ENCODE results near the gene MED14. TPM values are rescaled to one million over a fixed set of nuclear protein-coding genes. Genes with fewer than 3 reads are reported as not detected.

The MED14 gene
- total RNA-seq, 1 donor from 2014 or later = 57.6 TPM

- H3K4me1 Mint-ChIP-seq (ENCODE audit: unreplicated experiment) = no peaks in the 10 kb centered on the region
- H3K27ac Mint-ChIP-seq (ENCODE audit: unreplicated experiment) = no peak overlapping the region
- H3K36me3 Mint-ChIP-seq (ENCODE audit: low read depth, unreplicated experiment) = no peaks in the 10 kb centered on the region
- H3K9me3 Mint-ChIP-seq (ENCODE audit: unreplicated experiment) = no peaks in the 10 kb centered on the region
- TF ChIP-seq, protein P1, sequence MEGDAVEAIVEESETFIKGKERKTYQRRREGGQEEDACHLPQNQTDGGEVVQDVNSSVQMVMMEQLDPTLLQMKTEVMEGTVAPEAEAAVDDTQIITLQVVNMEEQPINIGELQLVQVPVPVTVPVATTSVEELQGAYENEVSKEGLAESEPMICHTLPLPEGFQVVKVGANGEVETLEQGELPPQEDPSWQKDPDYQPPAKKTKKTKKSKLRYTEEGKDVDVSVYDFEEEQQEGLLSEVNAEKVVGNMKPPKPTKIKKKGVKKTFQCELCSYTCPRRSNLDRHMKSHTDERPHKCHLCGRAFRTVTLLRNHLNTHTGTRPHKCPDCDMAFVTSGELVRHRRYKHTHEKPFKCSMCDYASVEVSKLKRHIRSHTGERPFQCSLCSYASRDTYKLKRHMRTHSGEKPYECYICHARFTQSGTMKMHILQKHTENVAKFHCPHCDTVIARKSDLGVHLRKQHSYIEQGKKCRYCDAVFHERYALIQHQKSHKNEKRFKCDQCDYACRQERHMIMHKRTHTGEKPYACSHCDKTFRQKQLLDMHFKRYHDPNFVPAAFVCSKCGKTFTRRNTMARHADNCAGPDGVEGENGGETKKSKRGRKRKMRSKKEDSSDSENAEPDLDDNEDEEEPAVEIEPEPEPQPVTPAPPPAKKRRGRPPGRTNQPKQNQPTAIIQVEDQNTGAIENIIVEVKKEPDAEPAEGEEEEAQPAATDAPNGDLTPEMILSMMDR (IDR thresholded peaks at IDR 0.05; ENCODE audit: unreplicated experiment) = no peak
- H3K4me3 Mint-ChIP-seq (ENCODE audit: unreplicated experiment) = no peak overlapping the region
- no peak for DNase-seq (ENCODE audit: low spot score)
- H3K27me3 Mint-ChIP-seq (ENCODE audit: unreplicated experiment) = no peaks in the 10 kb centered on the region
Observed at GRCh38 chrX:40617566-40617965, 117.8 kb downstream of the MED14 start.

DNA sequence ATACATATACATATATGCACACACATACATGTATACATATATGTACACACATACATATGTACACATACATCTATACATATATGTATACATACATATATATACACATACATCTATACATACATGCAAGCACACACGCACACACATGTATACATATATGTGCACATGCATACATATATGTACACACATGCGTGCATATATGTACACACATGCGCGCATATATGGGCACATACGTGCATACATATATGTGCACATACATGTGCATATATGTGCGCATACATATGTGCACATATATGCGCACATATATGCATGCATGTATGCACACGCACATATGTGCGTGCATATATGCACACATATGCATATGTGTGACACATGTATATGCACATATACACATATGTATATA lies 119.4 kb downstream of the MED14 start:
- no peak for DNase-seq (ENCODE audit: low spot score)
- H3K36me3 Mint-ChIP-seq (ENCODE audit: low read depth, unreplicated experiment) = no peaks in the 10 kb centered on the region
- no peak overlapping the region for H3K27ac Mint-ChIP-seq (ENCODE audit: unreplicated experiment)
- no peaks in the 10 kb centered on the region for H3K9me3 Mint-ChIP-seq (ENCODE audit: unreplicated experiment)
- H3K27me3 Mint-ChIP-seq (ENCODE audit: unreplicated experiment) = no peaks in the 10 kb centered on the region
- H3K4me3 Mint-ChIP-seq (ENCODE audit: unreplicated experiment) = no peak overlapping the region
- no peaks in the 10 kb centered on the region for H3K4me1 Mint-ChIP-seq (ENCODE audit: unreplicated experiment)
- TF ChIP-seq, protein P1 (IDR thresholded peaks at IDR 0.05; ENCODE audit: unreplicated experiment) = no peak

GRCh38 chrX:40612511-40612910 lies 122.8 kb downstream of the MED14 start:
- no peak for DNase-seq (ENCODE audit: low spot score)
- no peak overlapping the region for H3K27ac Mint-ChIP-seq (ENCODE audit: unreplicated experiment)
- H3K4me1 Mint-ChIP-seq (ENCODE audit: unreplicated experiment) = no peaks in the 10 kb centered on the region
- no peaks in the 10 kb centered on the region for H3K36me3 Mint-ChIP-seq (ENCODE audit: low read depth, unreplicated experiment)
- no peak overlapping the region for H3K4me3 Mint-ChIP-seq (ENCODE audit: unreplicated experiment)
- no peaks in the 10 kb centered on the region for H3K27me3 Mint-ChIP-seq (ENCODE audit: unreplicated experiment)
- H3K9me3 Mint-ChIP-seq (ENCODE audit: unreplicated experiment) = no peaks in the 10 kb centered on the region
- TF ChIP-seq, protein P1 (IDR thresholded peaks at IDR 0.05; ENCODE audit: unreplicated experiment) = no peak

- TF ChIP-seq, protein P1 (IDR thresholded peaks at IDR 0.05; ENCODE audit: unreplicated experiment) = no peak
- no peaks in the 10 kb centered on the region for H3K4me1 Mint-ChIP-seq (ENCODE audit: unreplicated experiment)
- DNase-seq (ENCODE audit: low spot score) = no peak
- H3K27me3 Mint-ChIP-seq (ENCODE audit: unreplicated experiment) = no peaks in the 10 kb centered on the region
- no peaks in the 10 kb centered on the region for H3K9me3 Mint-ChIP-seq (ENCODE audit: unreplicated experiment)
- no peak overlapping the region for H3K4me3 Mint-ChIP-seq (ENCODE audit: unreplicated experiment)
- peaks cover 4% of the 10 kb centered on the region for H3K36me3 Mint-ChIP-seq (ENCODE audit: low read depth, unreplicated experiment)
- no peak overlapping the region for H3K27ac Mint-ChIP-seq (ENCODE audit: unreplicated experiment)
Observed at GRCh38 chrX:40607381-40607780, 128.0 kb downstream of the MED14 start.

DNA sequence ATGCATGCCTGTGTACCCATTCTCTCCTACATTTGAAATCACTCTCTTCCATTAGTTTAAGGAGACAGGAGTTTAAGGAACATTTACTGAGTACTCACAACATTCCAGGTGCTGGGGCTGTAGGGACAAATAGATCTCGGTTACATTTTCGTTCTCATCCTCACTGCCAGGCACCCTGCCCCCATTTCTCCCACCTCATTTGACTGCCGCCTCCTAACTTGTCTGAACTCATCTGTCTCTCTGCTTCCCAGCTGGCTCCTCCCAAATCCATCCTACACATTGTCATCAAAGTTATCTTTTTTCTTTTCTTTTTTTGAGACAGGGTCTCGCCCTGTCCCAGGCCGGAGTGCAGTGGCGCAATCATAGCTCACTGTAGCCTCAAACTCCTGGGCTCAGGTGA lies 131.9 kb downstream of the MED14 start:
- Mint-ChIP-seq H3K27ac (ENCODE audit: unreplicated experiment) (no peak overlapping the region), H3K4me1 (ENCODE audit: unreplicated experiment) (no peaks in the 10 kb centered on the region), H3K27me3 (ENCODE audit: unreplicated experiment) (no peaks in the 10 kb centered on the region), H3K36me3 (ENCODE audit: low read depth, unreplicated experiment) (peaks cover 4% of the 10 kb centered on the region), H3K4me3 (ENCODE audit: unreplicated experiment) (no peak overlapping the region), H3K9me3 (ENCODE audit: unreplicated experiment) (no peaks in the 10 kb centered on the region)
- DNase-seq (ENCODE audit: low spot score) = no peak
- TF ChIP-seq, protein P1 (IDR thresholded peaks at IDR 0.05; ENCODE audit: unreplicated experiment) = no peak

Other genes with a start within 250 kb of the MED14 start
- 85.6 TPM for gene ATP6AP2, start 154.6 kb downstream of the MED14 start, total RNA-seq (ENCODE audit: unreplicated experiment)
- not detected for gene MPC1L, start 112.1 kb downstream of the MED14 start, total RNA-seq (ENCODE audit: unreplicated experiment)
- 9.3 TPM for gene CXorf38, start 88.0 kb downstream of the MED14 start, total RNA-seq (ENCODE audit: unreplicated experiment)